Natural killer cell treated with Interleukin-12 subunit alpha and Interleukin-12 subunit beta and Interleukin-15 and Interleukin-18, amount 100 ng/mL, for 72 hours (primary cell): ENCODE results near the gene ARL11. TPM values are rescaled to one million over a fixed set of nuclear protein-coding genes. Genes with fewer than 3 reads are reported as not detected.

ENCODE experiments used
- ATAC-seq, 2 donors: fragments of 150-1000 bp; cut with Tn5 transposase in 1 of 2; sonication (Bioruptor Pico), chemical (Tn5 transposase) in 1 of 2; 2 replicates each; pipeline ENCODE4 v1.10.0; 2021
- DNase-seq: peaks from one replicate; pipeline ENCODE4 v3.0.0; 2022; ENCODE audit warnings: low spot score
- H3K27ac Mint-ChIP-seq, 2 donors: 1 replicate in 1 of 2; 2 replicates in 1 of 2; pipeline ENCODE4 v1.8.0; 2022; ENCODE audit warnings: mixed read lengths in 2 of 2, mild to moderate bottlenecking in 1 of 2, moderate library complexity in 1 of 2
- H3K27me3 Mint-ChIP-seq, 2 donors: 1 replicate in 1 of 2; 2 replicates in 1 of 2; pipeline ENCODE4 v1.8.0; 2022; ENCODE audit warnings: mixed read lengths in 2 of 2
- H3K36me3 Mint-ChIP-seq: one replicate; pipeline ENCODE4 v1.8.0; 2022; ENCODE audit warnings: mixed read lengths
- H3K4me1 Mint-ChIP-seq, 2 donors: 1 replicate in 1 of 2; 2 replicates in 1 of 2; pipeline ENCODE4 v1.8.0; 2022; ENCODE audit warnings: low read depth in 2 of 2, mixed read lengths in 2 of 2, mild to moderate bottlenecking in 1 of 2
- H3K4me3 Mint-ChIP-seq: one replicate; pipeline ENCODE4 v1.8.0; 2022; ENCODE audit warnings: mixed read lengths
- H3K9me3 Mint-ChIP-seq: 2 replicates; pipeline ENCODE4 v1.8.0; 2022; ENCODE audit warnings: mixed read lengths
- total RNA-seq, 2 donors: library from RNA; stranded (reverse); gene quantifications; one replicate each; pipeline ENCODE4 v1.2.3, GENCODE V29; 2022

The ARL11 gene
- total RNA-seq, 2 donors from 2014 or later: 0.48 to 0.50 TPM

DNA sequence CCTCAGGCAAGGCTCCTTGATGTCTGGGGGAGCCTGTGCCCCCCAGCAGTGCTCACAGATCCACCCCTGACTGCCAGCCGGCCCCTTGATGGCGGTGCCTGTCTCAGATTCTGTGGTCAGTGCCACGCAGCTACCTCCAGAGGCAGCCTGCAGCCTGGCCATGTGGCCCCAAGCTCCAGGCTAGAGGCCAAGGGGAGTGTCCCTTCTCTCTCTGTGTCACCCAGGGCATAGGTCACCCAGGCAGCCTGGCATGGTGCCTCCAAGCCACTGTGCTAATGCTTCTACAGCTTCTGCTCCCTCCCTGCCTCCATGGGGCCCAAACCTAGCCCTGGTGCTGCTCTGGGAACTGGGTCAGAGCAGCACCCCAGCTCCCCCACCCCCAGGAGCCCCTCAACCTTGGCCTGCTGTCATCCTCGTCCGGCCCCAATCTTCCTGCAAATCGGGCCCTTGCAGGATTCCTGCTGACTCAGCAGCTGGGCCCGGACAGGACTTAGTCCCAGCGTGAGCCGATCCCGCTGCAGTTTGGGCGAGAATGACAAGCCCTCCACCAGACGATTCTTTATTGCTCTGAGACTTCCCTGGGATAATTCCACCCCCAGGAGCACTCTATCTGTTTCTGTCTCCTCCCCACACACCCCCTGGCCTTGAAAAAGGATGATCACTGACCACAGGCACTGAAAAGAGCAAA is 2.8 kb upstream of the ARL11 start:
- H3K27me3 Mint-ChIP-seq: no peaks in the 10 kb centered on the region
- H3K4me1 Mint-ChIP-seq: peaks cover 0 to 8% of the 10 kb centered on the region in 2 donors
- no peak overlapping the region for H3K27ac Mint-ChIP-seq
- H3K9me3 Mint-ChIP-seq: no peaks in the 10 kb centered on the region
- H3K4me3 Mint-ChIP-seq: no peak overlapping the region
- no peak for ATAC-seq
- no peak for DNase-seq
- no peaks in the 10 kb centered on the region for H3K36me3 Mint-ChIP-seq

GRCh38 chr13:49629196-49629938 is 1.1 kb downstream of the ARL11 start:
- DNase-seq (no peak), ATAC-seq (no peak)
- Mint-ChIP-seq H3K27me3 (no peaks in the 10 kb centered on the region), H3K36me3 (no peaks in the 10 kb centered on the region), H3K27ac (no peak overlapping the region), H3K4me1 (peaks cover 0 to 8% of the 10 kb centered on the region in 2 donors), H3K9me3 (no peaks in the 10 kb centered on the region), H3K4me3 (no peak overlapping the region)

- Mint-ChIP-seq H3K9me3 (no peaks in the 10 kb centered on the region), H3K4me3 (no peak overlapping the region), H3K36me3 (no peaks in the 10 kb centered on the region), H3K4me1 (peaks cover 4 to 8% of the 10 kb centered on the region in 2 donors), H3K27ac (no peak overlapping the region), H3K27me3 (no peaks in the 10 kb centered on the region)
- no peak for DNase-seq
- no peak for ATAC-seq
Observed at GRCh38 chr13:49629947-49630346, 1.6 kb downstream of the ARL11 start.

GRCh38 chr13:49630580-49630979 is 2.3 kb downstream of the ARL11 start:
- Mint-ChIP-seq H3K4me3 (no peak overlapping the region), H3K27ac (no peak overlapping the region), H3K36me3 (no peaks in the 10 kb centered on the region), H3K27me3 (no peaks in the 10 kb centered on the region), H3K4me1 (peaks cover 9 to 14% of the 10 kb centered on the region in 2 donors), H3K9me3 (no peaks in the 10 kb centered on the region)
- DNase-seq: no peak
- ATAC-seq: no peak

DNA sequence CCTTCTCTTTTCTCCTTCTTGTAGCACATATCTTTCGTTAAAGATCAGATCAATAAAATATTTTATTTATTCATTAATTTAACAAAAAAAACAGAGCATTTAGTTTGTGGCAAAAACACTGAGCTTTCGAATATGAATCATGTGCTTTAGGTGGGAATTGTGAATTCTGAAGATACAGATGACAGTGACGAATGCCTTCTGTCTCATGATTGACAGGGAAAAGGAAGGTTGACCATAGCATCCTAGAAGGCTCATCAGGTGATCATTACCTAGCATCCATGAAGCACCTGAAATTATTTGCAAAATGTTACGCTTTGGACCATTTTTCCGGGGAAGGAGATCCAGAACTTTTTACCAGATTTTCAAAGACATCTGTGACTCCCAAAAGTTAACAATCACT is 3.8 kb downstream of the ARL11 start:
- DNase-seq (no peak), ATAC-seq (no peak)
- no peak overlapping the region for H3K4me3 Mint-ChIP-seq
- no peaks in the 10 kb centered on the region for H3K27me3 Mint-ChIP-seq
- no peak overlapping the region for H3K27ac Mint-ChIP-seq
- H3K4me1 Mint-ChIP-seq: peaks cover 14 to 23% of the 10 kb centered on the region in 2 donors
- no peaks in the 10 kb centered on the region for H3K9me3 Mint-ChIP-seq
- no peaks in the 10 kb centered on the region for H3K36me3 Mint-ChIP-seq

DNA sequence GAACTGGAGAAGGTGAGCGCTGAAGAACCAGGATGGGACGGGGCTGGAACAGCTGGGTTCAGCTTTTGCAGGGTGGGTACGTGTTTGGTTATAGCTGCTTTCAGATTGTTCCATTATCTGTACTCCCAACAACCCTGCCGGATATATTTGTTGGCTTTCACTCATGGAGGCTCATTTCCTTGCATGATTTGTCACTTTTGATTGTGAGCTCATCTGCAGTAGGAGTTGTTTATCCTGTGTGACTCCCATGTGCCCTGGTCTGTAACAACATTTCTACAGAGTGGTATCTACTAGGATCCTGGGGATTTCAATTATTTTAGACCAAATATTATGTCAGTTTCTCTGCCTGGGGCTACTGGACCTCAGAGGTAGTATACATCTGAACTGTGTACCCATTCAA is 5.4 kb downstream of the ARL11 start:
- no peak overlapping the region for H3K27ac Mint-ChIP-seq
- H3K27me3 Mint-ChIP-seq: no peaks in the 10 kb centered on the region
- peaks cover 14 to 16% of the 10 kb centered on the region in 2 donors for H3K4me1 Mint-ChIP-seq
- DNase-seq: no peak
- no peak overlapping the region for H3K4me3 Mint-ChIP-seq
- H3K36me3 Mint-ChIP-seq: no peaks in the 10 kb centered on the region
- no peaks in the 10 kb centered on the region for H3K9me3 Mint-ChIP-seq
- no peak for ATAC-seq

DNA sequence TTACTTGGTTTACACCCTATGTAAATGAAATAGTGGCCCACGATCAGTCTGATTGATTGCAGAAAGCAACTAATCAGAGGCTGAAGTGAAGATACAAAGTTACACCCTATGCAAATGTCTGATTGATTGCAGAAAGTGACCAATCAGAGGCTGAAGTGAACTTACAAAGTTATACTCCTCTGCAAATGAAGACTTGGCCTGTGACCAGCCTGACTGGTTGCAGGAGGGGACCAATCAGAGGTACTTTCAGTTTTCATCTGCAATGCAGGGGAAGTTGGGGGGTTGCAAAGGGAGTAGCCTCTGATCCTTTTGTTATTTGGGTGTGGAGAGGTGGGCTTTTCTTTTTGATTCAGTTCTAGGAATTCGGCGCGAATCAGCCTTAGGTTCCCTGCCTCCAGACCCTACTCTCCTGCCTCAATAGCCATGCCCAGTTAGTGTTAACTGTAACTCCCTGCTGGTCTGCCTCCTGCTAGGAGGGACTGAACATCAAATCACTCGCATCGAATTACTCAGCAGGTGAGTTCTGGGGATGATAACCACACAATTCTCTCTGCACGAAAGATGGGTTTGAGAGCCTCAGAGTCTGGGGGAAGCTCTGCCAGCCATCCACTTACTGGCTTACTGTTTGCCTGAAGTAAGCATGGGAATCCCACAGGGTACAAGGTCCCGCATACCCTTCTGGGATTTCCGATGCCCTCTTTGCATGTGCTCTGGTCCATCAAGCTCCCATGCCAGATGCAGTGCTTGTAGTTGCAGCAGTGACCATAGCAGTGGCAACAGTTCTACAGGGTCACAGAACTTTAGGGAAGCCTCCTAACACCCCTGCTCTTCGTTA is 7.5 kb downstream of the ARL11 start:
- peak; percentile 82 to 87 for ATAC-seq

GRCh38 chr13:49636705-49637104 is 8.4 kb downstream of the ARL11 start:
- ATAC-seq (no peak), DNase-seq (no peak)
- peak overlapping the region; percentile 76 for H3K4me3 Mint-ChIP-seq
- H3K27me3 Mint-ChIP-seq: no peaks in the 10 kb centered on the region
- H3K9me3 Mint-ChIP-seq: no peaks in the 10 kb centered on the region
- no peaks in the 10 kb centered on the region for H3K36me3 Mint-ChIP-seq
- H3K4me1 Mint-ChIP-seq: peaks cover 14 to 16% of the 10 kb centered on the region in 2 donors
- peak overlapping the region in 1 of 2 donors; percentile 17 for H3K27ac Mint-ChIP-seq

More for the DNA sequence above, 7.5 kb downstream of the ARL11 start:
- peak; percentile 77 for DNase-seq
- Mint-ChIP-seq H3K27ac (peak overlapping the region; percentile 9 to 17), H3K36me3 (no peaks in the 10 kb centered on the region), H3K4me3 (peak overlapping the region; percentile 76), H3K27me3 (no peaks in the 10 kb centered on the region), H3K9me3 (no peaks in the 10 kb centered on the region), H3K4me1 (peaks cover 14 to 16% of the 10 kb centered on the region in 2 donors)

DNA sequence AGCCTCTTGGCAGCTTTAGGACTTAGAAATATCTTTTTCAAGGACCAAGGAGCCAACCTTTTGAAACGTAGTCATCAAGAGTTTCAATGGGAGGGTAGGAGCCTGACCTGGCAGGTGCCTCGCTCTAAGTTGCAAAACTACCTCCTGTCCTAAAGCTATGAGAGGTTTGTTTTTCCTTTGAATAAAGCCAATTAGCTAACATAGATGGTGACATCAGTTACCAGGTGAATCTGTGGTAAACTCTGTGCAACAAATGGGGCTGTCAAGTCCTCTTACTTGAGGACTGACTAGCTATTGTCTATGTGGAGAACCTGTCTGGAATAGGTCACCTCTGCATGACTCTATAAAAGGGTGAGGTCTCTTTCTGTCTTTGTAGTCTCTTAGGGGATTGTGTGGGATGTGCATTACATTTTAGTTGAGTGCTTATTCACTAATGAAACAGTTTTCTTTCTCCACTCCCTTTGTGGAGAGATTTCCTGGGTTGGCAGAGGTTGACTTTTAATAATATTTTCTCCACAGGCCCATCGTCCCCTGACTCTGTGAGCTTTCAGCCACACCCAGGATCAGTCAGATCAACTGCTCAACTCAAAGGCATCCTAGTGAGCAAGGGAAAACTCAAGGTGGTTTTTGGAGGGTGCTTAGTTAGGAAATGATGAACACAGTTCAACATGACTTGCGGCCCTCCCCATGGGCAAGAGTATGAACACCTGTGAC is 9.9 kb downstream of the ARL11 start:
- Mint-ChIP-seq H3K27ac (no peak overlapping the region), H3K9me3 (no peaks in the 10 kb centered on the region), H3K4me1 (peaks cover 14 to 19% of the 10 kb centered on the region in 2 donors), H3K4me3 (no peak overlapping the region), H3K36me3 (no peaks in the 10 kb centered on the region), H3K27me3 (no peaks in the 10 kb centered on the region)
- ATAC-seq (no peak), DNase-seq (no peak)

DNA sequence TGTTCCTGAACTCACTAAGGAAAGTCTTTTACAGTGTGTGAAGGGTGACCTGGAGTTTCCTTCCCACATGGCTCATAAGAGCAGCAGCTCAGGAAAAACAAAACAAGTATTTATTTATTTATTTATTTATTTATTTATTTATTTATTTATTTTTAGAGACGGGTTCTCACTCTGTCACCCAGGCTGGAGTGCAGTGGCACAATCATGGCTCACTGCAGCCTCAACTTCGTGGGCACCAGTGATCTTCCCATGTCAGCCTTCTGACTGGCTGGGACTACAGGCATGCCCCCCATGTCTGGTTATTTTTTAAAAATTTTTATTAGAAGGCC is 10.4 kb downstream of the ARL11 start:
- Mint-ChIP-seq H3K4me3 (no peak overlapping the region), H3K27ac (no peak overlapping the region), H3K36me3 (no peaks in the 10 kb centered on the region), H3K27me3 (no peaks in the 10 kb centered on the region), H3K9me3 (no peaks in the 10 kb centered on the region), H3K4me1 (peaks cover 14 to 19% of the 10 kb centered on the region in 2 donors)
- no peak for ATAC-seq
- DNase-seq: no peak

DNA sequence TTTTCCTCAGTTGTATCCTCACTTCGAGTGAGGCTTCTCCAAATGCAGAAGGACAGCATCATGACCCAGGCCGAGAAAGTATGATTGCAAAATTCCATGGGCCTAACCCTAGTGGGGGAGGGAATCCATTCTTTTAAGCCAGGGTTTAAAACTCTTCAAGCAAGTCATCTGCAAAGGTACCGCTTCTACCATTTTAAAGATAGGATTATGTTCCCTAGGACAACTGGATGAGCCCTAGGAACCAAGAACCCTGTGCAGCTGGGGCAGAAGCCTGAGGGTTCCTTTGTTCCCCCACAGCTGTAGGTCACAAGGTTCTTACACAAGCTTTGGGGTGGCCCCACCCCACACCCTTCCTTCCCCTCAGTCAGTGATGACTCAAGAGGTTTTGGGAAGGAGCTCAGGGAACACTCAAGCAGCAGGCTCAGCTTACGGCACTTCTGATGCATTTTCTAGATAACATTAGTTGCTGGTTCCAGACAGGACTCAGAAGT is 13.5 kb downstream of the ARL11 start:
- Mint-ChIP-seq H3K9me3 (no peaks in the 10 kb centered on the region), H3K27me3 (no peaks in the 10 kb centered on the region), H3K36me3 (no peaks in the 10 kb centered on the region), H3K27ac (no peak overlapping the region), H3K4me3 (no peak overlapping the region), H3K4me1 (peaks cover 0 to 3% of the 10 kb centered on the region in 2 donors)
- DNase-seq: no peak
- ATAC-seq: no peak

DNA sequence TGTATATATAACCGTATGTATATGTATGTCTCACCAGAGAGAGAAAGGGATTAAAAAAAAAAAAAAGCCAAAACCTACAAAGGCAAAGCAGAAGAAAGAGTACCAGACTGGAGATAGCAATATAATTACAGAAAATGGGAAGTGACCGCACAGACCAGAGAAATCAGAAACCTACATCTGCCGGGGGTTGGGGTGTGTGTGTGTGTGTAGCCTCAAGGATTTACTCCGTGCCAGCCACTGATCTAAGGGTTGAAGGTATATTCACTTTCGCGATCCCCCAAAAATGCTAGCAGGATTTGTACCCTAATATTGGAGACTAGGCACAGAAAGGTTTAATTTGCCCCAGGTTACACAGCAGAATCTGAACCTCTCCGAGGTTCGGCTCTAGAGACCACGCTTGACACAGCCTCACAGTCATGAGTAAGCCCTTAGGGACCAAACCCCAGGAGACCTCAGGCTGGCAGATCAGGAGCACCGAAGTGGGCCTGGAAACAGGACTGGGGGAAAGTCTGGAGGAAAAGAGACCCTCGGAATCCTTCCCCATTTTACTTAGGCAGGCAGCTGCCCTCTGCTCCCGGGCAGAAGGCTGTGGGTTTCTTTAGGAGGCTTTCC is 14.8 kb downstream of the ARL11 start:
- peaks cover 0 to 3% of the 10 kb centered on the region in 2 donors for H3K4me1 Mint-ChIP-seq
- no peaks in the 10 kb centered on the region for H3K9me3 Mint-ChIP-seq
- DNase-seq: no peak
- H3K27me3 Mint-ChIP-seq: no peaks in the 10 kb centered on the region
- H3K27ac Mint-ChIP-seq: no peak overlapping the region
- no peak overlapping the region for H3K4me3 Mint-ChIP-seq
- no peaks in the 10 kb centered on the region for H3K36me3 Mint-ChIP-seq
- no peak for ATAC-seq

GRCh38 chr13:49645451-49645850 is 17.1 kb downstream of the ARL11 start:
- Mint-ChIP-seq H3K9me3 (no peaks in the 10 kb centered on the region), H3K27ac (no peak overlapping the region), H3K27me3 (no peaks in the 10 kb centered on the region), H3K4me3 (no peak overlapping the region), H3K36me3 (no peaks in the 10 kb centered on the region), H3K4me1 (peaks cover 0 to 3% of the 10 kb centered on the region in 2 donors)
- ATAC-seq: no peak
- no peak for DNase-seq
